MCF 10A (cell line): ENCODE data around the gene LUZP1. TPM values are rescaled to one million over a fixed set of nuclear protein-coding genes. Genes with fewer than 3 reads are reported as not detected.
A peak's percentile ranks its signal among the peaks of the same experiment; 100 is the strongest.

ENCODE experiments used
- BruUV-seq: library from RNA; stranded (reverse); fragments of 400-500 nt; replicated peaks from 2 replicates; lab custom pipeline; 2021; lab: Mats Ljungman, UMichigan
- CTCF ChIA-PET: fragments of 300-600 bp; sonication (Branson Sonifier 250); formaldehyde crosslinking; extraction: SDS; loops from one replicate; lab custom pipeline; 2021; ENCODE audit warnings: antibody characterized with exemption, inconsistent platforms; lab: Yijun Ruan, JAX
- POLR2A ChIA-PET: fragments of 300-600, 350-650 bp; sonication (Branson Sonifier 250); formaldehyde crosslinking; extraction: SDS; loops from one replicate; lab custom pipeline; 2020; ENCODE audit warnings: antibody characterized with exemption, inconsistent platforms; lab: Yijun Ruan, JAX
- DNase-seq: peaks from one replicate; pipeline ENCODE4 v3.0.0-alpha.2; 2018; ENCODE audit not compliant: unreplicated experiment
- H3K27ac Mint-ChIP-seq: one replicate; pipeline ENCODE4 v1.8.0; 2022; ENCODE audit warnings: mild to moderate bottlenecking, low read depth, mixed read lengths; ENCODE audit not compliant: unreplicated experiment
- H3K27me3 Mint-ChIP-seq: one replicate; pipeline ENCODE4 v1.8.0; 2022; ENCODE audit warnings: mixed read lengths; ENCODE audit not compliant: insufficient read depth, unreplicated experiment
- H3K36me3 Mint-ChIP-seq: one replicate; pipeline ENCODE4 v1.8.0; 2022; ENCODE audit warnings: mild to moderate bottlenecking, moderate library complexity, mixed read lengths; ENCODE audit not compliant: insufficient read depth, unreplicated experiment
- H3K4me1 Mint-ChIP-seq: one replicate; pipeline ENCODE4 v1.8.0; 2022; ENCODE audit warnings: mixed read lengths; ENCODE audit not compliant: insufficient read depth, unreplicated experiment
- H3K4me3 Mint-ChIP-seq: one replicate; pipeline ENCODE4 v1.8.0; 2022; ENCODE audit warnings: mild to moderate bottlenecking, moderate library complexity, mixed read lengths; ENCODE audit not compliant: unreplicated experiment
- H3K9me3 Mint-ChIP-seq: one replicate; pipeline ENCODE4 v1.8.0; 2022; ENCODE audit warnings: mixed read lengths; ENCODE audit not compliant: unreplicated experiment
- CTCF ChIP-seq: fragments of 200-600 bp; IDR thresholded peaks from one replicate; pipeline ENCODE4 v1.8.0; 2022; ENCODE audit warnings: antibody characterized with exemption, mild to moderate bottlenecking; ENCODE audit not compliant: unreplicated experiment
- intact Hi-C: fragments of 100-400 bp; cut with micrococcal nuclease; formaldehyde crosslinking; loops from 2 replicates; pipeline ENCODE4 v1.14.1; 2022
- total RNA-seq: library from RNA; stranded (reverse); gene quantifications from 2 replicates; pipeline ENCODE4 v1.2.3, GENCODE V29; 2022

The LUZP1 gene
- total RNA-seq, 1 experiment from 2014 or later = 37.2 TPM

- POLR2A ChIA-PET = interaction anchor here (1.0 to 2.4 kb wide), 2 partner anchors 10 to 19 kb away, joined by 4 to 12 read pairs; partner anchors contain the start of gene LUZP1
- peak overlapping the region; percentile 3 for H3K27ac Mint-ChIP-seq
- BruUV-seq = no TSS peak
Measured at GRCh38 chr1:23150125-23150524, 18.5 kb downstream of the LUZP1 start.

GRCh38 chr1:23149114-23149513 lies 19.5 kb downstream of the LUZP1 start:
- H3K9me3 Mint-ChIP-seq = peaks cover 8% of the 10 kb centered on the region
- ChIA-PET CTCF (no interaction called here), POLR2A (interaction anchor here (2.0 kb wide), 1 partner anchor 20 kb away, joined by 7 read pairs; no protein-coding TSS in a partner anchor)
- H3K27me3 Mint-ChIP-seq = no peaks in the 10 kb centered on the region
- H3K4me3 Mint-ChIP-seq = no peak overlapping the region
- no peaks in the 10 kb centered on the region for H3K36me3 Mint-ChIP-seq
- H3K4me1 Mint-ChIP-seq = peaks cover 38% of the 10 kb centered on the region
- intact Hi-C loops = no loop called here
- no peak for DNase-seq
- no peak for TF ChIP-seq CTCF
- no peak overlapping the region for H3K27ac Mint-ChIP-seq
- no TSS peak for BruUV-seq

More at GRCh38 chr1:23150125-23150524, 18.5 kb downstream of the LUZP1 start:
- H3K4me1 Mint-ChIP-seq = peaks cover 45% of the 10 kb centered on the region
- no peaks in the 10 kb centered on the region for H3K36me3 Mint-ChIP-seq
- peaks cover 14% of the 10 kb centered on the region for H3K9me3 Mint-ChIP-seq
- H3K4me3 Mint-ChIP-seq = no peak overlapping the region
- no peak for TF ChIP-seq CTCF
- intact Hi-C loops = no loop called here
- DNase-seq = no peak
- CTCF ChIA-PET = interaction anchor here (0.7 to 1.3 kb wide), 2 partner anchors 10 to 51 kb away, joined by 3 to 5 read pairs; no protein-coding TSS in a partner anchor
- H3K27me3 Mint-ChIP-seq = no peaks in the 10 kb centered on the region

- no peaks in the 10 kb centered on the region for H3K36me3 Mint-ChIP-seq
- no TSS peak for BruUV-seq
Measured at GRCh38 chr1:23148084-23148483, 20.6 kb downstream of the LUZP1 start.

More at GRCh38 chr1:23148084-23148483, 20.6 kb downstream of the LUZP1 start:
- Mint-ChIP-seq H3K4me1 (peaks cover 35% of the 10 kb centered on the region), H3K27me3 (no peaks in the 10 kb centered on the region), H3K9me3 (peaks cover 6% of the 10 kb centered on the region), H3K27ac (peak overlapping the region; percentile 7), H3K4me3 (no peak overlapping the region)
- CTCF ChIA-PET = interaction anchor here (0.6 to 0.7 kb wide), 3 partner anchors 131 to 1266 kb away, joined by 3 to 6 read pairs (median 3); no protein-coding TSS in a partner anchor
- no peak for DNase-seq
- POLR2A ChIA-PET = interaction anchor here (0.6 to 2.0 kb wide), 6 partner anchors 20 to 1336 kb away, joined by 3 to 7 read pairs (median 3); no protein-coding TSS in a partner anchor
- intact Hi-C loops = no loop called here
- TF ChIP-seq CTCF = no peak
